B cell (primary cell): ENCODE measurements around the gene COG8. TPM values are rescaled to one million over a fixed set of nuclear protein-coding genes. Genes with fewer than 3 reads are reported as not detected.

Source experiments
- ATAC-seq: fragments of 200-7000 bp; cut with Tn5 transposase; one replicate; pipeline ENCODE4 v1.10.0; 2021; ENCODE audit warnings: low read depth, mild to moderate bottlenecking, moderate number of reproducible peaks, moderate library complexity
- CTCF ChIA-PET: fragments of 350-600 bp; sonication (Branson Sonifier 250); formaldehyde crosslinking; loops from one replicate; lab custom pipeline; 2021; ENCODE audit warnings: antibody characterized with exemption, inconsistent platforms; lab: Charles Lee
- POLR2A ChIA-PET: fragments of 350-600 bp; sonication (Branson Sonifier 250); formaldehyde crosslinking; loops from one replicate; lab custom pipeline; 2021; ENCODE audit warnings: antibody characterized with exemption; lab: Charles Lee
- DNase-seq: peaks from one replicate; pipeline ENCODE4 v3.0.0; 2013
- H2AFZ ChIP-seq: 2 replicates; pipeline ENCODE4 v1.6.1; 2012; ENCODE audit warnings: mild to moderate bottlenecking, low read depth, low read length; ENCODE audit not compliant: insufficient read depth, poor library complexity, severe bottlenecking
- H3K27ac ChIP-seq, 2 donors: 1 replicate in 1 of 2; 2 replicates in 1 of 2; pipeline ENCODE4 v1.5.1; 2012 to 2013; ENCODE audit warnings: low read length in 2 of 2, mild to moderate bottlenecking in 2 of 2, moderate library complexity in 1 of 2
- H3K27me3 ChIP-seq, 4 experiments: fragments of 200-600 bp in 1 of 4; sonication (generic) in 1 of 4; replicated peaks in 1 of 4; 1 replicate in 2 of 4; 2 replicates in 2 of 4; pipeline versions ENCODE4 v1.6.1 to v1.7.0; 2013 to 2016; ENCODE audit warnings: low read length in 3 of 4, mild to moderate bottlenecking in 2 of 4, mixed read lengths in 1 of 4, moderate library complexity in 1 of 4; ENCODE audit not compliant: insufficient read depth in 4 of 4, control insufficient read depth in 3 of 4; ENCODE audit errors: control extremely low read depth in 1 of 4
- H3K36me3 ChIP-seq, 2 experiments: replicated peaks in 1 of 2; 1 replicate in 1 of 2; 2 replicates in 1 of 2; pipeline versions ENCODE4 v1.6.1 to v1.7.1; 2013; ENCODE audit warnings: low read length in 1 of 2; ENCODE audit not compliant: insufficient read depth in 2 of 2, control insufficient read depth in 1 of 2; ENCODE audit errors: control extremely low read depth in 1 of 2, extremely low read depth in 1 of 2
- H3K4me1 ChIP-seq, 2 donors: fragments of 200-600 bp in 1 of 2; sonication (generic) in 1 of 2; 1 replicate in 1 of 2; 2 replicates in 1 of 2; pipeline versions ENCODE4 v1.5.1 to v1.6.1; 2013 to 2017; ENCODE audit warnings: low read length in 2 of 2; ENCODE audit not compliant: control insufficient read depth in 2 of 2, insufficient read depth in 2 of 2
- H3K4me2 ChIP-seq: replicated peaks from 2 replicates; pipeline ENCODE3; 2012; ENCODE audit warnings: mild to moderate bottlenecking, low read depth, low read length; ENCODE audit not compliant: poor library complexity, severe bottlenecking
- H3K4me3 ChIP-seq, 5 experiments: fragments of 200-600 bp in 1 of 5; sonication (generic) in 1 of 5; 1 replicate in 3 of 5; 2 replicates in 2 of 5; pipeline versions ENCODE4 v1.5.1 to v1.7.0; 2011 to 2016; ENCODE audit warnings: low read length in 4 of 5, mild to moderate bottlenecking in 4 of 5, low read depth in 2 of 5, control low read depth in 1 of 5, moderate library complexity in 1 of 5; ENCODE audit not compliant: insufficient read depth in 1 of 5; ENCODE audit errors: control extremely low read depth in 1 of 5, extremely low read depth in 1 of 5
- H3K79me2 ChIP-seq: fragments of 200-600 bp; sonication (generic); one replicate; pipeline ENCODE4 v1.6.0; 2016; ENCODE audit warnings: low read length; ENCODE audit not compliant: control insufficient read depth, insufficient read depth
- H3K9ac ChIP-seq: fragments of 200-600 bp; sonication (generic); 2 replicates; pipeline ENCODE4 v1.6.1; 2017; ENCODE audit warnings: mild to moderate bottlenecking, low read length, moderate library complexity
- H3K9me3 ChIP-seq, 3 donors: one replicate each; pipeline versions ENCODE4 v1.6.1 to v1.7.1; 2013; ENCODE audit warnings: low read length in 2 of 3; ENCODE audit not compliant: control insufficient read depth in 2 of 3, insufficient read depth in 1 of 3; ENCODE audit errors: control extremely low read depth in 1 of 3
- H4K20me1 ChIP-seq: 2 replicates; pipeline ENCODE4 v1.6.0; 2012; ENCODE audit warnings: mild to moderate bottlenecking, low read length; ENCODE audit not compliant: insufficient read depth, control insufficient read depth, poor library complexity, severe bottlenecking
- H3K27ac Mint-ChIP-seq: one replicate; pipeline ENCODE4 v1.8.0; 2021; ENCODE audit warnings: mixed read lengths
- H3K27me3 Mint-ChIP-seq: one replicate; pipeline ENCODE4 v1.8.0; 2021; ENCODE audit warnings: mixed read lengths
- H3K4me1 Mint-ChIP-seq: one replicate; pipeline ENCODE4 v1.8.0; 2021; ENCODE audit warnings: mixed read lengths
- H3K4me3 Mint-ChIP-seq: one replicate; pipeline ENCODE4 v1.8.0; 2021; ENCODE audit warnings: mixed read lengths
- H3K9me3 Mint-ChIP-seq: one replicate; pipeline ENCODE4 v1.8.0; 2022; ENCODE audit warnings: mixed read lengths; ENCODE audit not compliant: insufficient read depth
- CTCF ChIP-seq: fragments of 200-600 bp; IDR thresholded peaks from one replicate; pipeline ENCODE4 v1.8.0; 2022; ENCODE audit warnings: antibody characterized with exemption, mild to moderate bottlenecking
- EZH2 ChIP-seq: IDR thresholded peaks from 2 replicates; pipeline ENCODE4 v1.6.1; 2012; ENCODE audit warnings: borderline replicate concordance, low read depth, mild to moderate bottlenecking, moderate library complexity, low read length; ENCODE audit not compliant: insufficient read depth, poor library complexity, severe bottlenecking
- WGBS: methylation state at CpG from one replicate; pipeline ENCODE4 v1.1.5; 2013; ENCODE audit warnings: missing lambda C conversion rate; ENCODE audit not compliant: insufficient coverage; 5-methylcytosine and 5-hydroxymethylcytosine counted together
- intact Hi-C: fragments of 100-400 bp; cut with micrococcal nuclease; formaldehyde crosslinking; loops from one replicate; pipeline ENCODE4 v1.10.0; 2022
- polyA plus RNA-seq: library from polyadenylated mRNA; depleted of rRNA; stranded (reverse); fragments of >200 nt; gene quantifications from 2 replicates; pipeline ENCODE4 v1.2.3, GENCODE V29; 2012
- total RNA-seq, 2 donors: library from RNA; stranded (reverse); fragments of 120-200 nt in 1 of 2; gene quantifications; 1 replicate in 1 of 2; 2 replicates in 1 of 2; pipeline versions ENCODE4 v1.2.3 to v1.2.4, GENCODE V29; 2013 to 2022

The COG8 gene
- total and polyA plus RNA-seq, 2 donors (not counting 1 experiment from before 2014, with no cell fraction given) = 34.4 to 61.6 TPM

- Histone ChIP-seq H3K4me3 (no peak overlapping the region), H4K20me1 (peaks cover 78% of the 10 kb centered on the region), H3K4me2 (no peak overlapping the region), H3K36me3 (peaks cover 1 to 76% of the 10 kb centered on the region in 2 experiments), H3K27ac (no peak overlapping the region), H2AFZ (no peak overlapping the region), H3K9ac (no peak overlapping the region), H3K27me3 (no peaks in the 10 kb centered on the region), H3K4me1 (peaks cover 0 to 7% of the 10 kb centered on the region in 2 donors), H3K9me3 (no peaks in the 10 kb centered on the region), H3K79me2 (peaks cover 74% of the 10 kb centered on the region)
- ChIA-PET CTCF (no interaction called here), POLR2A (no interaction called here)
- no peak for DNase-seq
- intact Hi-C loops = no loop called here
- TF ChIP-seq CTCF = no peak
- no peak for TF ChIP-seq EZH2
- Mint-ChIP-seq H3K4me1 (peaks cover 19% of the 10 kb centered on the region), H3K27me3 (no peaks in the 10 kb centered on the region), H3K4me3 (no peak overlapping the region), H3K27ac (no peak overlapping the region), H3K9me3 (no peaks in the 10 kb centered on the region)
- WGBS = 97% methylated on average over 6 of the region's 7 CpGs
- ATAC-seq = no peak
Measured at GRCh38 chr16:69322343-69322742, 17.0 kb downstream of the COG8 start.

- intact Hi-C loops = no loop called here
- H3K79me2 ChIP-seq = peaks cover 79% of the 10 kb centered on the region
- Mint-ChIP-seq H3K27me3 (no peaks in the 10 kb centered on the region), H3K9me3 (no peaks in the 10 kb centered on the region), H3K4me3 (no peak overlapping the region), H3K27ac (peak overlapping the region; percentile 6), H3K4me1 (peaks cover 10% of the 10 kb centered on the region)
- CTCF ChIA-PET = no interaction called here
- POLR2A ChIA-PET = no interaction called here
- H3K27me3 ChIP-seq = no peaks in the 10 kb centered on the region
- TF ChIP-seq EZH2 = no peak
- TF ChIP-seq CTCF = no peak
- 96% methylated on average over 22 of the region's 22 CpGs for WGBS
- H3K9ac ChIP-seq = no peak overlapping the region
- no peak overlapping the region for H3K4me3 ChIP-seq
- H4K20me1 ChIP-seq = peaks cover 90% of the 10 kb centered on the region
- H3K9me3 ChIP-seq = no peaks in the 10 kb centered on the region
- H3K36me3 ChIP-seq = peaks cover 0 to 79% of the 10 kb centered on the region in 2 experiments
- ATAC-seq (no peak), DNase-seq (no peak)
- H3K27ac ChIP-seq = no peak overlapping the region
- H3K4me1 ChIP-seq = no peaks in the 10 kb centered on the region
- H2AFZ ChIP-seq = no peak overlapping the region
- H3K4me2 ChIP-seq = no peak overlapping the region
Measured at GRCh38 chr16:69321080-69321479, 18.3 kb downstream of the COG8 start.
